Tibial nerve (tissue), 4 donors: Measurements from ENCODE around the gene CES5A. TPM values are rescaled to one million over a fixed set of nuclear protein-coding genes. Genes with fewer than 3 reads are reported as not detected.

Experiments
- DNase-seq, 2 donors: peaks; one replicate each; pipeline ENCODE4 v3.0.0-alpha.2; 2019; ENCODE audit warnings: low spot score in 2 of 2
- H3K27ac ChIP-seq, 4 donors: fragments of 200-600 bp; sonication (generic) in 3 of 4; one replicate each; pipeline ENCODE4 v1.5.1; 2017 to 2019; ENCODE audit warnings: mild to moderate bottlenecking in 1 of 4
- H3K27me3 ChIP-seq, 2 donors: fragments of 200-600 bp; sonication (generic) in 1 of 2; one replicate each; pipeline versions ENCODE4 v1.5.1 to v1.6.0; 2017 to 2019
- H3K36me3 ChIP-seq, 3 donors: fragments of 200-600 bp; sonication (generic); one replicate each; pipeline ENCODE4 v1.5.1; 2018 to 2019
- H3K4me1 ChIP-seq, 4 donors: fragments of 200-600 bp; sonication (generic) in 3 of 4; one replicate each; pipeline ENCODE4 v1.5.1; 2017 to 2019
- H3K4me3 ChIP-seq, 4 donors: fragments of 200-600 bp; sonication (generic) in 3 of 4; one replicate each; pipeline ENCODE4 v1.5.1; 2017 to 2019; ENCODE audit warnings: mild to moderate bottlenecking in 1 of 4, moderate library complexity in 1 of 4
- H3K9me3 ChIP-seq, 4 donors: fragments of 200-600 bp; sonication (generic) in 3 of 4; one replicate each; pipeline ENCODE4 v1.5.1; 2017 to 2019
- CTCF ChIP-seq, 5 experiments: fragments of 200-600 bp in 3 of 5; fragments of 450-650 bp in 2 of 5; sonication (generic) in 3 of 5; IDR thresholded peaks; one replicate each; pipeline ENCODE4 v1.5.1; 2016 to 2019; ENCODE audit warnings: antibody characterized with exemption in 5 of 5, mild to moderate bottlenecking in 3 of 5, moderate library complexity in 2 of 5
- EP300 ChIP-seq, 2 donors: sonication (generic); formaldehyde crosslinking; IDR thresholded peaks; one replicate each; pipeline ENCODE4 v1.6.1; 2017; ENCODE audit warnings: antibody characterized with exemption in 2 of 2, mild to moderate bottlenecking in 1 of 2
- POLR2A ChIP-seq, 2 donors: fragments of 450-650 bp; IDR thresholded peaks; one replicate each; pipeline ENCODE4 v1.6.1; 2017; ENCODE audit warnings: antibody characterized with exemption in 2 of 2, mild to moderate bottlenecking in 2 of 2, moderate library complexity in 2 of 2
- WGBS, 2 donors: methylation state at CpG; one replicate each; pipeline ENCODE4 v1.1.5; 2018; 5-methylcytosine and 5-hydroxymethylcytosine counted together
- total RNA-seq, 4 donors: library from RNA; depleted of rRNA; stranded (reverse); fragments of >200 nt; gene quantifications; one replicate each; pipeline ENCODE4 v1.1.0, GENCODE V29; 2016

CES5A gene
- total RNA-seq, 4 donors from 2014 or later: not detected

GRCh38 chr16:55888546-55888945 is 13.4 kb upstream of the CES5A start:
- Histone ChIP-seq H3K4me3 (no peak overlapping the region), H3K4me1 (no peaks in the 10 kb centered on the region), H3K36me3 (no peaks in the 10 kb centered on the region), H3K9me3 (peaks cover 0 to 25% (median 0%) of the 10 kb centered on the region in 4 donors), H3K27ac (no peak overlapping the region), H3K27me3 (no peaks in the 10 kb centered on the region)
- no peak for DNase-seq
- TF ChIP-seq EP300 (IDR thresholded peaks at IDR 0.05) (no peak), POLR2A (IDR thresholded peaks at IDR 0.05) (no peak), CTCF (IDR thresholded peaks at IDR 0.05) (no peak)
- 86 to 89% methylated on average over 2 of the region's 2 CpGs for WGBS, 2 donors

GRCh38 chr16:55876854-55877253 is 1.7 kb upstream of the CES5A start:
- 62 to 64% methylated on average over 4 of the region's 4 CpGs for WGBS, 2 donors
- no peak for DNase-seq
- TF ChIP-seq POLR2A (IDR thresholded peaks at IDR 0.05) (no peak), CTCF (IDR thresholded peaks at IDR 0.05) (no peak), EP300 (IDR thresholded peaks at IDR 0.05) (no peak)
- Histone ChIP-seq H3K36me3 (no peaks in the 10 kb centered on the region), H3K27ac (no peak overlapping the region), H3K27me3 (peaks cover 0 to 4% of the 10 kb centered on the region in 2 donors), H3K4me1 (no peaks in the 10 kb centered on the region), H3K9me3 (no peaks in the 10 kb centered on the region), H3K4me3 (no peak overlapping the region)

- no peaks in the 10 kb centered on the region for H3K4me1 ChIP-seq
- H3K9me3 ChIP-seq: no peaks in the 10 kb centered on the region
- no peak overlapping the region for H3K4me3 ChIP-seq
- 86% methylated on average over 5 of the region's 5 CpGs for WGBS, 2 donors
- peaks cover 0 to 4% of the 10 kb centered on the region in 2 donors for H3K27me3 ChIP-seq
- no peaks in the 10 kb centered on the region for H3K36me3 ChIP-seq
- H3K27ac ChIP-seq: no peak overlapping the region
- TF ChIP-seq POLR2A (IDR thresholded peaks at IDR 0.05): no peak
- no peak for TF ChIP-seq CTCF (IDR thresholded peaks at IDR 0.05)
- no peak for TF ChIP-seq EP300 (IDR thresholded peaks at IDR 0.05)
- DNase-seq: no peak
Measured at GRCh38 chr16:55873122-55873521, 2.1 kb downstream of the CES5A start.

- Histone ChIP-seq H3K27me3 (peaks cover 0 to 4% of the 10 kb centered on the region in 2 donors), H3K4me1 (no peaks in the 10 kb centered on the region), H3K36me3 (no peaks in the 10 kb centered on the region), H3K9me3 (no peaks in the 10 kb centered on the region), H3K27ac (no peak overlapping the region), H3K4me3 (no peak overlapping the region)
- DNase-seq: no peak
- 77 to 86% methylated on average over 7 of the region's 7 CpGs for WGBS, 2 donors
- TF ChIP-seq EP300 (IDR thresholded peaks at IDR 0.05) (no peak), POLR2A (IDR thresholded peaks at IDR 0.05) (no peak), CTCF (IDR thresholded peaks at IDR 0.05) (no peak)
Measured at GRCh38 chr16:55872130-55872529, 3.0 kb downstream of the CES5A start.

- H3K4me3 ChIP-seq: no peak overlapping the region
- H3K27me3 ChIP-seq: peaks cover 0 to 4% of the 10 kb centered on the region in 2 donors
- no peak overlapping the region for H3K27ac ChIP-seq
- WGBS, 2 donors: 82 to 84% methylated on average over 10 of the region's 10 CpGs
- H3K36me3 ChIP-seq: no peaks in the 10 kb centered on the region
- DNase-seq: no peak
- no peaks in the 10 kb centered on the region for H3K9me3 ChIP-seq
- no peaks in the 10 kb centered on the region for H3K4me1 ChIP-seq
- TF ChIP-seq EP300 (IDR thresholded peaks at IDR 0.05) (no peak), POLR2A (IDR thresholded peaks at IDR 0.05) (no peak), CTCF (IDR thresholded peaks at IDR 0.05) (no peak)
Measured at GRCh38 chr16:55871411-55872038, 3.6 kb downstream of the CES5A start.
